ENCODE measurements around the gene HACD3.
"Not testable (repeated sequence)": the region's sequence is repeated elsewhere in the genome, so short reads cannot be mapped to it uniquely, and the experiment has no call there.

Gene HACD3

DNA sequence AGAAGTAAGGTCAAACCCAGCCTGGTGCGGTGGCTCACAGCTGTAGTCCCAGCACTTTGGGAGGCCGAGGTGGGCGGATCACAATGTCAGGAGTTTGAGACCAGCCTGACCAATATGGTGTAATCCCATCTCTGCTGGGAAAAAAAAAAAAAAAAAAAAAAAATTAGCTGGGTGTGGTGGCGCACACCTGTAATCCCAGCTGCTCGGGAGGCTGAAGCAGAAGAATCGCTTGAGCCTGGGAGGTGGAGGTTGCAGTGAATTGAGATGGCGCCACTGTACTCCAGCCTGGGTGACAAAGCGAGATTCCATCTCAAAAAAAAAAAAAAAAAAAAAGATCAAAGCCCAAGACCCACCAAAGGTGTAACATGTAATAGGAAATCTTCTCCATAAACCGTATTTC, 19.0 kb downstream of the HACD3 start:
- DNase-seq (ENCODE audit: low read depth, low spot score): not testable (repeated sequence)

DNA sequence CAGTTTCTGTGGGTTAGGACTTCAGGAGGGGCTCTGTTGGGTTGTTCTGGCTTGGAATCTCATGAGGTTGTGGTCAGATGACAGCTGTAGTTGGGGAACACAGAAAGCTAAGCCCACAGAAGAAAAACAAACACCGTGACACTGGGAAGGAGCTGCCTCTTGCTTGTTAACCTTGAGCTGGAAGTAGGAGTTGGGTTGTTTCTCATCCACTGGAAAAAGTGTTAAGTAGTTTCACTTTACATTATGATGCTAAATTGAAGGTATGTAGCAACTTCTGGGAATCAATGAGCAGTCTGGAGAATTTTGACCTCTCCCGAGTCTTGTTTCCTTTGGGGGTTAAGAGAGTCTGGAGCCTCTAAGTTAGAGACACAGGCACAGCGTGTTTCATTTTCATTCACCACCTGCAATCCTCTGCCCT, 20.4 kb downstream of the HACD3 start:
- no peak for DNase-seq (ENCODE audit: low read depth, low spot score)

GRCh38 chr15:65551183-65551582, 20.9 kb downstream of the HACD3 start:
- DNase-seq (ENCODE audit: low read depth, low spot score): no peak

DNA sequence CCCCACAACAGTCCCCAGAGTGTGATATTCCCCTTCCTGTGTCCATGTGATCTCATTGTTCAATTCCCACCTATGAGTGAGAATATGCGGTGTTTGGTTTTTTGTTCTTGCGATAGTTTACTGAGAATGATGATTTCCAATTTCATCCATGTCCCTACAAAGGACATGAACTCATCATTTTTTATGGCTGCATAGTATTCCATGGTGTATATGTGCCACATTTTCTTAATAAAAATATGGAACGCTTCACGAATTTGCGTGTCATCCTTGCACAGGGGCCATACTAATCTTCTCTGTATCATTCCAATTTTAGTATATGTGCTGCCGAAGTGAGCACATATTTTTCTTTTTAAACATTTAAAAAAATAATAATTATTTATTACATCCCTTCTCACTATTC, 22.6 kb downstream of the HACD3 start:
- not testable (repeated sequence) for DNase-seq (ENCODE audit: low read depth, low spot score)

- DNase-seq (ENCODE audit: low read depth, low spot score): no peak
These were observed 23.4 kb downstream of the HACD3 start for GRCh38 chr15:65553691-65554090.

- DNase-seq (ENCODE audit: low read depth, low spot score): no peak
These were observed 26.4 kb downstream of the HACD3 start for GRCh38 chr15:65556622-65557021.

GRCh38 chr15:65558336-65558735, 28.1 kb downstream of the HACD3 start:
- DNase-seq (ENCODE audit: low read depth, low spot score): no peak

- no peak for DNase-seq (ENCODE audit: low read depth, low spot score)
These were observed 28.9 kb downstream of the HACD3 start for GRCh38 chr15:65558997-65559760.

DNA sequence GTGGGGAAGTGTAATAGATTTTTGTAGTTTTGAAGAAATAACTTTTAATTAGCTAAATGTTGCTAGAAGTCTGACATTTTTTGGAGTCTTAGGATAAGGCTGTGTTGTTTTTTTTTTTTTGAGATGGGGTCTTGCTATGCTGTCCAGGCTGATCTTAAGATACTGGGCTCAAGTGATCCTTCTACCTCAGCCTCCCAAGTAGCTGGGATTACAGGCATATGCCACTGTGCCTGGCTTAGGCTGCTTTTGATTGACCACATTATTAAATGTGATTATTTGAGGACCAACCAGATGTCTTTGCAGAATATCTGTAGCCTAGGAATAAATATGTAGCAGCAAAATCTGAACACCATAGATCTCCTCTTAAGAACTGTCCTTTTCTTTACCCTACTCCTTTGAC, 29.7 kb downstream of the HACD3 start:
- DNase-seq (ENCODE audit: low read depth, low spot score): no peak

- peak; percentile 13 for DNase-seq (ENCODE audit: low read depth, low spot score)
These were observed 31.7 kb downstream of the HACD3 start for GRCh38 chr15:65561934-65562333.

DNA sequence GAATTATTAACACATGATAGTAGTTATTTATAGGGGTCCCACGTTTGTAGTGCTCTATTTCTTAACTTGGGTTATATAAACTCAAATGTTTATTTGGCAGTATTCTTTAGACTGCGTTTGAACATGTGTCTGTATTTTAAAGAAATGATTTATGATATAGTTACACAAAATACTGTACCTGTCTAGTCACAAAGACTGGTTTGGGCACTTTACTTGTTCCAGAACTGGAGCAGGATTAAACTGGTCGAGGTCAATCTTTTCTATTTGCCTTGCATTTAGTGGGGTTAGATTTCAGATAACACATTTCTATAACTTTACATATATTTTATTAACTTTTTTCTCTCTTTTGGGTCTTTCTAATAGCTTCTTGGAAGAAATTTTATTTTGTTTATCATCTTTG, 39.5 kb downstream of the HACD3 start:
- DNase-seq (ENCODE audit: low read depth, low spot score): no peak

- DNase-seq (ENCODE audit: low read depth, low spot score): no peak
These were observed 41.7 kb downstream of the HACD3 start for GRCh38 chr15:65571971-65572370.

DNA sequence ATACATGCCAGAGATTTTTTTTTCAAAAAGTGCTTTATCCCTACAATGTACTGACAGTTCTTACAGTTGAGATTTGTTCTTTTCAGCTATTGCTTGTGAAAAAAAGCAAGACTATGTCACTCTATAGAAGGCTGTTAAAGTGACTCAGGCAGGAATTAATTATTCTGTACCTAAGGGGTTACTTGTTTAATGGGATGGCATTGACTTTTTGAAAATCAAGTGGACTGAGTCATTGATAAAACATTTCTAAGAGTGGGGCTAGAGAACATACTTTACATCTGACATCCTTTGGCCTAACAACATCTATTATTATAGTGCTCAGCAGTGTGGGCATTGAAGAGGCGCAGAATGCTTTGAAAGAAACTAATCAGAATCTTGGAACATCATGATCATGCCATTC, 46.4 kb downstream of the HACD3 start:
- DNase-seq (ENCODE audit: low read depth, low spot score): no peak

DNA sequence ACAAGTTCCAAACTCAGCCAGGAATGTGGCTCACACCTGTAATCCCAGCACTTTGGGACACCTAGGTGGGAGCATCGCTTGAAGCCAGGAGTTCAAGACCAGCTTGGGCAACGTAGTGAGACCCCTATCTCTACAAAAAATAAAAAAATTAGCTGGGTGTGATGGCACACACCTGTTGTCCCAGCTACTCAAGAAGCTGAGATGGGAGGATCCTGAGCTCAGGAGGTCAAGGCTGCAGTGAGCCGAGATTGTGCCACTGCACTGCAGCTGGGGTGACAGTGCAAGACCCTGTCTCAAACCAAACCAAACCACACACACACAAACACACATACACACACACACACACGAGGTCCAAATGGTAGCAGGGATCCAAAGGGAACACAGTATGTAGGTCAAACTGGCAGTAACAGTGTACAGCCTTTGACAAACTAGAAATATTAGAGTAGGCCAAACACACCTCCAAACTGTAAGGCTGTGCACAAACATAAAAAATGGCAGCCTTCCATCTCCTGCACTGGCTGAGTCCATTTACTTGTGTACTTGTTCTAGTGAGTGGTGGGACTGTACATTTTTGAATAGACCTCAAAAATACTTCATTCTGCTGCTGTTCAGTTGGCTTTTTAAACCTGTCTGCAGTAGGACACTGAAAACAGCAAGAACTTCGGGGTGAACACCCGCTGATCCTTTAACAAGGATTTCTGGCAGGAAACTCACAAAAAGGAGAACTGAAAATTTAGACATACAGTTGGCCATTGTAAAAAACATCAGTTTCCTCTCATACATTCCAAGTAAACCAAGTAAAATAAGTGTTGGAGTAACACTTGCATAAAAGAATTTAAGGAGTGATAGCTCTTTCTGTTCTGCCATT, 47.1 kb downstream of the HACD3 start:
- no peak for DNase-seq (ENCODE audit: low read depth, low spot score)

- peak; percentile 28 for DNase-seq (ENCODE audit: low read depth, low spot score)
These were observed 48.9 kb downstream of the HACD3 start for GRCh38 chr15:65578904-65579728.

GRCh38 chr15:65579762-65580161, 49.5 kb downstream of the HACD3 start:
- DNase-seq (ENCODE audit: low read depth, low spot score): peak; percentile 13

GRCh38 chr15:65580287-65580686, 50.0 kb downstream of the HACD3 start:
- no peak for DNase-seq (ENCODE audit: low read depth, low spot score)

DNA sequence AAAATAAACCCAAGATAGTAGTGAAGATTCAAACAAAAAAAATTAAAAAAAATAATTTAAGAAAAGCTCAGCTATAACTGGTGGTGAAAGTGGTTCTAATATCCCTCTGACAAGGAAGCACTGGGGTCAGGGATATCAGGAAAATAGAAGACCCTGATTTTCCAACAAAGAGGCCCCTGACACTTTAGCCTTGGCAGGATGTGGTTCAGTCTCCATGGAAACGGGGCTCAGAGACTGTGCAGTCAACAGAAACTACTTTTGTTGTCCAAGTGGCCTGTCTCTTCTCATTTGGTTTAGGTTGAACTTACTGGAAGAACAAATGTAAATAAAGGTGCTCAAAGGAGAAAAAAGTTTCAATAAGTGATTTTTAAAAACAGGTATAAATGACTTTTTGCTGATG, 53.4 kb downstream of the HACD3 start:
- DNase-seq (ENCODE audit: low read depth, low spot score): no peak

DNA sequence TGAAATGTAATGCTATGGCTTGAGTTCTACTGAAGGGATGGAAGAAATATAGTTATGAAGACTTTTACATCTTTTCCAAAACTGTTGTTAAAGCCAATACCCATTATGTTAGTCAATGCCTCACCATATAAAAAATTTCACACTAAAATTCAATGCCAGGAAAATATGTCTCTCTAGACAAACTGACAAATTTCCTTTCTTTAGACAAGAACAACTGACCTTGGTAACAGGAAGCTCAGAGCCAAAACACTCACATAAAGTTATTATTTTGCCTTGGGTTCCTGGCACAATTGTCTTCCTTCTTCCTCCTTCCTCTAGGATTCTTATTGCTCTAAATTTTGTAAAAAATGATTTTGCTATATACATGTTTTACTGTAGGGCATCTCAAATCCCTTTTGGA, 54.0 kb downstream of the HACD3 start:
- DNase-seq (ENCODE audit: low read depth, low spot score): no peak

DNA sequence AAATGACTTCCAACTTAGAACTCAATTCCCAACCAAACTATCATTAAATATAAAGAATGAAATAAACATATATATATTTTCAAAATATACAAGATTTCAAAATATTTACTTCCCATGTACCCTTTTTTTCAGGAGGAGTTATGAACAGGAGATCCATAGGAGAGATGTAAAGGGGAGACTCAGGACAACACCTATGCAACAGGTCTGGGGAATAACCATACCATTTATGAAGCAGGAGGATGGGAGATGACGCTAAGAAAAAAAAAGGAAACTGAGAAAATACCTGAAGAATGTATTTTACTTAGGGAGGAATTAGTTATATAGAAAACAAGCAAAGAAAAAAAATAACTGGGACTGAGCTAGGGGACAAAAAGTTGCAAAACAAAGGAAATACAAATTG, 56.8 kb downstream of the HACD3 start:
- no peak for DNase-seq (ENCODE audit: low read depth, low spot score)

GRCh38 chr15:65595960-65596359, 65.7 kb downstream of the HACD3 start:
- DNase-seq (ENCODE audit: low read depth, low spot score): no peak

DNA sequence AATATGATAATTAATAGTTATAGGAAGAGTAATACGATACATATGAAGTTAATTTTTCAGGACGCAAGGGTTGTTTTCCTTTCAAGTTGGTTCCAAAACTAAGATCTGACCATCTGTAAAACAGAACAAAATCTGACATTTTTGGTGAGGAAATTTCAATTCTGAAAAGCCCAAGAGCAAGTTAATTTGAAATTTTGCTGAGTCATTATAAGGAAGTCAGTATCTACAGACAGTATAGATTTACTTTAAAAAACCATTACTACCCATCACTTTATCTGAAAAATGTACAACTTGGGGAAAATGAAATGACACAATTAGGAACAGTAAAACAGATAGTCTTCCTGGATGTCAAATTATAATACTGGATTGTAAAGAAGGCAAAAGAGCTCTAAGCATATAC, 68.2 kb downstream of the HACD3 start:
- no peak for DNase-seq (ENCODE audit: low read depth, low spot score)

Data from ELF-1 (cell line).